SK-N-SH (cell line): ENCODE measurements around the gene PRMT5. TPM values are rescaled to one million over a fixed set of nuclear protein-coding genes. Genes with fewer than 3 reads are reported as not detected.

Source experiments
- CTCF ChIA-PET: fragments of 300-600, 350-600 bp; formaldehyde crosslinking; extraction: SDS; loops from one replicate; lab custom pipeline; 2021; lab: Yijun Ruan, JAX
- POLR2A ChIA-PET: fragments of 350-600 bp; sonication (Branson Sonifier 250); formaldehyde crosslinking; extraction: SDS; loops from one replicate; lab custom pipeline; 2020; ENCODE audit warnings: antibody characterized with exemption, inconsistent platforms; lab: Yijun Ruan, JAX
- DNase-seq: peaks from one replicate; pipeline ENCODE4 v3.0.0; 2012
- H2AFZ ChIP-seq: fragments of 200-600 bp; sonication (generic); 2 replicates; pipeline ENCODE4 v1.8.1; 2016; ENCODE audit warnings: antibody characterized with exemption, mild to moderate bottlenecking, low read depth
- H3F3A ChIP-seq: fragments of 200-600 bp; sonication (generic); replicated peaks from 2 replicates; pipeline ENCODE3; 2016; ENCODE audit warnings: antibody characterized with exemption, mild to moderate bottlenecking; ENCODE audit not compliant: insufficient read depth
- H3K27ac ChIP-seq, 2 experiments: fragments of 200-500 bp in 1 of 2; fragments of 200-600 bp in 1 of 2; sonication (Bioruptor generic) in 1 of 2; sonication (generic), shearing (Covaris generic) in 1 of 2; 2 replicates each; pipeline versions ENCODE4 v1.5.1 to v1.6.1; 2014 to 2016; ENCODE audit warnings: low read depth in 2 of 2, inconsistent platforms in 1 of 2, low read length in 1 of 2, mild to moderate bottlenecking in 1 of 2, mixed read lengths in 1 of 2
- H3K27me3 ChIP-seq: fragments of 200-600 bp; sonication (generic), shearing (Covaris generic); 2 replicates; pipeline ENCODE4 v1.6.1; 2016; ENCODE audit warnings: mixed run types; ENCODE audit not compliant: insufficient read depth
- H3K36me3 ChIP-seq, 2 experiments: fragments of 200-500 bp in 1 of 2; fragments of 200-600 bp in 1 of 2; sonication (Bioruptor generic) in 1 of 2; sonication (generic) in 1 of 2; replicated peaks in 1 of 2; 2 replicates each; pipeline versions ENCODE3 to v1.5.1; 2014 to 2016; ENCODE audit warnings: low read length in 1 of 2, mild to moderate bottlenecking in 1 of 2; ENCODE audit not compliant: insufficient read depth in 2 of 2, control insufficient read depth in 1 of 2
- H3K4me1 ChIP-seq, 2 experiments: fragments of 200-500 bp in 1 of 2; fragments of 200-600 bp in 1 of 2; sonication (Bioruptor generic) in 1 of 2; sonication (generic), shearing (Covaris generic) in 1 of 2; 2 replicates each; pipeline versions ENCODE4 v1.5.1 to v1.6.1; 2014 to 2016; ENCODE audit warnings: low read depth in 1 of 2, low read length in 1 of 2, mixed run types in 1 of 2; ENCODE audit not compliant: insufficient read depth in 2 of 2, control insufficient read depth in 1 of 2
- H3K4me2 ChIP-seq: fragments of 200-600 bp; sonication (generic), shearing (Covaris generic); 2 replicates; pipeline ENCODE4 v1.6.1; 2017; ENCODE audit warnings: mixed run types
- H3K4me3 ChIP-seq, 2 experiments: fragments of 200-500 bp in 1 of 2; fragments of 200-600 bp in 1 of 2; sonication (Bioruptor generic) in 1 of 2; sonication (generic), shearing (Covaris generic) in 1 of 2; 2 replicates each; pipeline versions ENCODE4 v1.5.1 to v1.8.1; 2014 to 2016; ENCODE audit warnings: low read depth in 2 of 2, inconsistent platforms in 1 of 2, low read length in 1 of 2, mild to moderate bottlenecking in 1 of 2, mixed read lengths in 1 of 2, moderate library complexity in 1 of 2
- H3K79me2 ChIP-seq: fragments of 200-600 bp; sonication (generic); 2 replicates; pipeline ENCODE4 v1.8.1; 2017; ENCODE audit warnings: mild to moderate bottlenecking; ENCODE audit not compliant: insufficient read depth
- H3K9ac ChIP-seq: fragments of 200-600 bp; sonication (generic); 2 replicates; pipeline ENCODE4 v1.6.1; 2017; ENCODE audit warnings: mixed run types
- H3K9me2 ChIP-seq: fragments of 200-600 bp; sonication (generic); 2 replicates; pipeline ENCODE4 v1.6.1; 2017; ENCODE audit warnings: mixed run types
- H3K9me3 ChIP-seq: fragments of 200-600 bp; sonication (generic); 2 replicates; pipeline ENCODE4 v1.6.1; 2017; ENCODE audit warnings: mixed run types, mild to moderate bottlenecking, moderate library complexity
- H4K20me1 ChIP-seq: fragments of 200-600 bp; sonication (generic); 2 replicates; pipeline ENCODE4 v1.6.1; 2017; ENCODE audit warnings: mild to moderate bottlenecking, mixed run types; ENCODE audit not compliant: insufficient read depth
- CHD2 ChIP-seq: fragments of 150-350 bp; IDR thresholded peaks from 2 replicates; pipeline ENCODE4 v1.6.1; 2018; ENCODE audit warnings: low read length; ENCODE audit not compliant: partially characterized antibody
- ELF1 ChIP-seq: IDR thresholded peaks from 2 replicates; pipeline ENCODE4 v1.4.0; 2012
- GABPA ChIP-seq: IDR thresholded peaks from 2 replicates; pipeline ENCODE4 v1.4.0; 2012; ENCODE audit warnings: low read depth, mild to moderate bottlenecking
- MEF2A ChIP-seq: IDR thresholded peaks from 2 replicates; pipeline ENCODE4 v1.4.0; 2012; ENCODE audit warnings: low read depth, borderline replicate concordance
- NFIC ChIP-seq: IDR thresholded peaks from 2 replicates; pipeline ENCODE4 v1.4.0; 2012; ENCODE audit warnings: borderline replicate concordance
- PBX3 ChIP-seq: IDR thresholded peaks from 2 replicates; pipeline ENCODE4; 2012
- POLR2AphosphoS5 ChIP-seq: IDR thresholded peaks from 2 replicates; pipeline ENCODE4 v1.6.1; 2012; ENCODE audit warnings: low read depth, low read length
- RAD21 ChIP-seq: IDR thresholded peaks from 2 replicates; pipeline ENCODE4 v1.6.1; 2012; ENCODE audit warnings: mild to moderate bottlenecking, low read length
- RCOR1 ChIP-seq: fragments of 150-350 bp; IDR thresholded peaks from 2 replicates; pipeline ENCODE4 v1.6.1; 2017; ENCODE audit warnings: antibody characterized with exemption, low read length
- RFX5 ChIP-seq: IDR thresholded peaks from 2 replicates; pipeline ENCODE4 v1.6.1; 2012; ENCODE audit warnings: mild to moderate bottlenecking, improper control_type of control experiment, low read length
- SIN3A ChIP-seq: IDR thresholded peaks from 2 replicates; pipeline ENCODE4 v1.6.1; 2012; ENCODE audit warnings: low read depth, mild to moderate bottlenecking, low read length, moderate library complexity, borderline replicate concordance
- SMC3 ChIP-seq: IDR thresholded peaks from 2 replicates; pipeline ENCODE4 v1.6.1; 2012; ENCODE audit warnings: low read depth, low read length, improper control_type of control experiment
- TAF1 ChIP-seq: IDR thresholded peaks from 2 replicates; pipeline ENCODE4 v1.6.1; 2012; ENCODE audit warnings: low read depth, mild to moderate bottlenecking, low read length, moderate library complexity, borderline replicate concordance
- TCF12 ChIP-seq: IDR thresholded peaks from 2 replicates; pipeline ENCODE4 v1.4.0; 2012
- YY1 ChIP-seq: IDR thresholded peaks from 2 replicates; pipeline ENCODE4 v1.4.0; 2012; ENCODE audit warnings: low read depth, mild to moderate bottlenecking
- WGBS: methylation state at CpG from one replicate; pipeline ENCODE4 v1.1.6; 2017; ENCODE audit warnings: low lambda C conversion rate; 5-methylcytosine and 5-hydroxymethylcytosine counted together
- polyA plus RNA-seq, 3 experiments: library from polyadenylated mRNA; depleted of rRNA; stranded (reverse); fragments of >200 nt; gene quantifications; 2 replicates each; pipeline ENCODE4 v1.2.3, GENCODE V29; 2012
- TF ChIP-seq, protein P1 (sequence below): IDR thresholded peaks from 2 replicates; pipeline ENCODE4 v1.4.0; 2012; ENCODE audit warnings: low read depth, borderline replicate concordance
- TF ChIP-seq, protein P2 (sequence below): IDR thresholded peaks from 2 replicates; pipeline ENCODE4 v1.4.0; 2012; ENCODE audit warnings: low read depth, borderline replicate concordance

PRMT5 gene
- polyA plus RNA-seq, 1 of the 3 experiments (the other 2 are of a cell fraction), result 132 TPM

GRCh38 chr14:22884076-22884737 lies 45.0 kb downstream of the PRMT5 start:
- H3K4me1 ChIP-seq, result peaks cover 8 to 45% of the 10 kb centered on the region in 2 experiments; a peak in 2 of 4 replicates
- H3K4me3 ChIP-seq, result no peak overlapping the region
- POLR2A ChIA-PET, result interaction anchor here (1.4 to 1.8 kb wide), 2 partner anchors 13 to 36 kb away, joined by 3 to 5 read pairs; partner anchors contain the start of gene LRP10
- H3K36me3 ChIP-seq, result no peaks in the 10 kb centered on the region
- H3K9me3 ChIP-seq, result no peaks in the 10 kb centered on the region
- TF ChIP-seq SIN3A (no peak), TCF12 (no peak), ELF1 (no peak), MEF2A (no peak), RCOR1 (no peak), RAD21 (no peak), TAF1 (no peak), YY1 (no peak), GABPA (no peak), CHD2 (no peak), NFIC (no peak), SMC3 (no peak), POLR2AphosphoS5 (no peak), PBX3 (no peak), RFX5 (no peak)
- TF ChIP-seq, protein P1, sequence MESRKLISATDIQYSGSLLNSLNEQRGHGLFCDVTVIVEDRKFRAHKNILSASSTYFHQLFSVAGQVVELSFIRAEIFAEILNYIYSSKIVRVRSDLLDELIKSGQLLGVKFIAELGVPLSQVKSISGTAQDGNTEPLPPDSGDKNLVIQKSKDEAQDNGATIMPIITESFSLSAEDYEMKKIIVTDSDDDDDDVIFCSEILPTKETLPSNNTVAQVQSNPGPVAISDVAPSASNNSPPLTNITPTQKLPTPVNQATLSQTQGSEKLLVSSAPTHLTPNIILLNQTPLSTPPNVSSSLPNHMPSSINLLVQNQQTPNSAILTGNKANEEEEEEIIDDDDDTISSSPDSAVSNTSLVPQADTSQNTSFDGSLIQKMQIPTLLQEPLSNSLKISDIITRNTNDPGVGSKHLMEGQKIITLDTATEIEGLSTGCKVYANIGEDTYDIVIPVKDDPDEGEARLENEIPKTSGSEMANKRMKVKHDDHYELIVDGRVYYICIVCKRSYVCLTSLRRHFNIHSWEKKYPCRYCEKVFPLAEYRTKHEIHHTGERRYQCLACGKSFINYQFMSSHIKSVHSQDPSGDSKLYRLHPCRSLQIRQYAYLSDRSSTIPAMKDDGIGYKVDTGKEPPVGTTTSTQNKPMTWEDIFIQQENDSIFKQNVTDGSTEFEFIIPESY, result no peak
- TF ChIP-seq, protein P2, sequence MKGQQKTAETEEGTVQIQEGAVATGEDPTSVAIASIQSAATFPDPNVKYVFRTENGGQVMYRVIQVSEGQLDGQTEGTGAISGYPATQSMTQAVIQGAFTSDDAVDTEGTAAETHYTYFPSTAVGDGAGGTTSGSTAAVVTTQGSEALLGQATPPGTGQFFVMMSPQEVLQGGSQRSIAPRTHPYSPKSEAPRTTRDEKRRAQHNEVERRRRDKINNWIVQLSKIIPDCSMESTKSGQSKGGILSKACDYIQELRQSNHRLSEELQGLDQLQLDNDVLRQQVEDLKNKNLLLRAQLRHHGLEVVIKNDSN, result no peak
- TF ChIP-seq, all 33 proteins: peak for 0
- peaks cover 4% of the 10 kb centered on the region for H3F3A ChIP-seq
- H3K79me2 ChIP-seq, result peaks cover 6% of the 10 kb centered on the region; the same call in 1 of the 2 replicates
- 96% methylated on average over 7 of the region's 7 CpGs for WGBS
- CTCF ChIA-PET, result interaction anchor here (1.0 to 13.0 kb wide), 12 partner anchors 9 to 184 kb away, joined by 3 to 96 read pairs (median 6); partner anchors contain the start of gene RBM23
- H3K9ac ChIP-seq, result no peak overlapping the region
- no peak overlapping the region for H3K27ac ChIP-seq
- no peak for DNase-seq
- no peaks in the 10 kb centered on the region for H4K20me1 ChIP-seq
- H3K9me2 ChIP-seq, result no peaks in the 10 kb centered on the region
- H3K27me3 ChIP-seq, result no peaks in the 10 kb centered on the region
- H3K4me2 ChIP-seq, result no peak overlapping the region
- no peak overlapping the region for H2AFZ ChIP-seq
